MCF 10A (cell line): ENCODE results near the gene TIGD6. TPM values are rescaled to one million over a fixed set of nuclear protein-coding genes. Genes with fewer than 3 reads are reported as not detected.

Source experiments
- BruUV-seq: library from RNA; stranded (reverse); fragments of 400-500 nt; replicated peaks from 2 replicates; lab custom pipeline; 2021; lab: Mats Ljungman, UMichigan
- CTCF ChIA-PET: fragments of 300-600 bp; sonication (Branson Sonifier 250); formaldehyde crosslinking; extraction: SDS; loops from one replicate; lab custom pipeline; 2021; ENCODE audit warnings: antibody characterized with exemption, inconsistent platforms; lab: Yijun Ruan, JAX
- POLR2A ChIA-PET: fragments of 300-600, 350-650 bp; sonication (Branson Sonifier 250); formaldehyde crosslinking; extraction: SDS; loops from one replicate; lab custom pipeline; 2020; ENCODE audit warnings: antibody characterized with exemption, inconsistent platforms; lab: Yijun Ruan, JAX
- DNase-seq: peaks from one replicate; pipeline ENCODE4 v3.0.0-alpha.2; 2018; ENCODE audit not compliant: unreplicated experiment
- H3K27ac Mint-ChIP-seq: one replicate; pipeline ENCODE4 v1.8.0; 2022; ENCODE audit warnings: mild to moderate bottlenecking, low read depth, mixed read lengths; ENCODE audit not compliant: unreplicated experiment
- H3K27me3 Mint-ChIP-seq: one replicate; pipeline ENCODE4 v1.8.0; 2022; ENCODE audit warnings: mixed read lengths; ENCODE audit not compliant: insufficient read depth, unreplicated experiment
- H3K36me3 Mint-ChIP-seq: one replicate; pipeline ENCODE4 v1.8.0; 2022; ENCODE audit warnings: mild to moderate bottlenecking, moderate library complexity, mixed read lengths; ENCODE audit not compliant: insufficient read depth, unreplicated experiment
- H3K4me1 Mint-ChIP-seq: one replicate; pipeline ENCODE4 v1.8.0; 2022; ENCODE audit warnings: mixed read lengths; ENCODE audit not compliant: insufficient read depth, unreplicated experiment
- H3K4me3 Mint-ChIP-seq: one replicate; pipeline ENCODE4 v1.8.0; 2022; ENCODE audit warnings: mild to moderate bottlenecking, moderate library complexity, mixed read lengths; ENCODE audit not compliant: unreplicated experiment
- H3K9me3 Mint-ChIP-seq: one replicate; pipeline ENCODE4 v1.8.0; 2022; ENCODE audit warnings: mixed read lengths; ENCODE audit not compliant: unreplicated experiment
- CTCF ChIP-seq: fragments of 200-600 bp; IDR thresholded peaks from one replicate; pipeline ENCODE4 v1.8.0; 2022; ENCODE audit warnings: antibody characterized with exemption, mild to moderate bottlenecking; ENCODE audit not compliant: unreplicated experiment
- intact Hi-C: fragments of 100-400 bp; cut with micrococcal nuclease; formaldehyde crosslinking; loops from 2 replicates; pipeline ENCODE4 v1.14.1; 2022
- total RNA-seq: library from RNA; stranded (reverse); gene quantifications from 2 replicates; pipeline ENCODE4 v1.2.3, GENCODE V29; 2022

The TIGD6 gene
- total RNA-seq, 1 experiment from 2014 or later: 9.0 TPM

- no peaks in the 10 kb centered on the region for H3K27me3 Mint-ChIP-seq
- ChIA-PET CTCF (interaction anchor here (0.6 to 29.3 kb wide), 9 partner anchors 8 to 117 kb away, joined by 3 to 1621 read pairs (median 31); no protein-coding TSS in a partner anchor), POLR2A (interaction anchor here (0.7 to 9.1 kb wide), 2 partner anchors 8 to 126 kb away, joined by 4 to 187 read pairs; no protein-coding TSS in a partner anchor)
- H3K36me3 Mint-ChIP-seq: peaks cover 33% of the 10 kb centered on the region
- peaks cover 56% of the 10 kb centered on the region for H3K4me1 Mint-ChIP-seq
- intact Hi-C loops: no loop called here
- no peak for DNase-seq
- BruUV-seq: no TSS peak
- H3K9me3 Mint-ChIP-seq: no peaks in the 10 kb centered on the region
- no peak for TF ChIP-seq CTCF
- no peak overlapping the region for H3K4me3 Mint-ChIP-seq
- no peak overlapping the region for H3K27ac Mint-ChIP-seq
These were observed 36.7 kb downstream of the TIGD6 start for GRCh38 chr5:149963729-149964128.

- no TSS peak for BruUV-seq
- intact Hi-C loops: loop anchor here (1.0 kb wide), 2 partner anchors 125 to 256 kb away; no protein-coding TSS in a partner anchor
- TF ChIP-seq CTCF: no peak
- Mint-ChIP-seq H3K9me3 (no peaks in the 10 kb centered on the region), H3K36me3 (peaks cover 33% of the 10 kb centered on the region), H3K4me3 (peak overlapping the region; percentile 96), H3K27ac (peak overlapping the region; percentile 36), H3K4me1 (peaks cover 55% of the 10 kb centered on the region), H3K27me3 (no peaks in the 10 kb centered on the region)
- POLR2A ChIA-PET: interaction anchor here (0.8 to 9.1 kb wide), 27 partner anchors 9 to 330 kb away, joined by 3 to 187 read pairs (median 6); no protein-coding TSS in a partner anchor
- CTCF ChIA-PET: interaction anchor here (0.6 to 29.3 kb wide), 45 partner anchors 9 to 522 kb away, joined by 3 to 1621 read pairs (median 5); partner anchors contain the start of gene PDE6A
- DNase-seq: no peak
These were observed 37.7 kb downstream of the TIGD6 start for GRCh38 chr5:149962601-149963300.

GRCh38 chr5:149961957-149962409 lies 38.5 kb downstream of the TIGD6 start:
- H3K4me1 Mint-ChIP-seq: peaks cover 47% of the 10 kb centered on the region
- CTCF ChIA-PET: interaction anchor here (0.6 to 29.3 kb wide), 46 partner anchors 9 to 596 kb away, joined by 3 to 1621 read pairs (median 6); partner anchors contain the start of gene PDE6A
- peak overlapping the region; percentile 97 for H3K27ac Mint-ChIP-seq
- POLR2A ChIA-PET: interaction anchor here (0.7 to 9.1 kb wide), 31 partner anchors 8 to 329 kb away, joined by 3 to 187 read pairs (median 5); partner anchors contain the start of genes HMGXB3 and TIGD6
- H3K36me3 Mint-ChIP-seq: peaks cover 33% of the 10 kb centered on the region
- TF ChIP-seq CTCF: peak; percentile 73
- intact Hi-C loops: loop anchor here (1.0 to 2.0 kb wide), 5 partner anchors 28 to 326 kb away; no protein-coding TSS in a partner anchor
- peak overlapping the region; percentile 96 for H3K4me3 Mint-ChIP-seq
- no peaks in the 10 kb centered on the region for H3K9me3 Mint-ChIP-seq
- peak; percentile 82 for DNase-seq
- H3K27me3 Mint-ChIP-seq: no peaks in the 10 kb centered on the region
- BruUV-seq: no TSS peak
